ENCODE measurements around the gene MAGIX. TPM values are rescaled to one million over a fixed set of nuclear protein-coding genes. Genes with fewer than 3 reads are reported as not detected.

Gene MAGIX
- 3.5 and 6.1 TPM in 2 replicates for total RNA-seq (2014; rRNA removed; shearing (Covaris generic))

DNA sequence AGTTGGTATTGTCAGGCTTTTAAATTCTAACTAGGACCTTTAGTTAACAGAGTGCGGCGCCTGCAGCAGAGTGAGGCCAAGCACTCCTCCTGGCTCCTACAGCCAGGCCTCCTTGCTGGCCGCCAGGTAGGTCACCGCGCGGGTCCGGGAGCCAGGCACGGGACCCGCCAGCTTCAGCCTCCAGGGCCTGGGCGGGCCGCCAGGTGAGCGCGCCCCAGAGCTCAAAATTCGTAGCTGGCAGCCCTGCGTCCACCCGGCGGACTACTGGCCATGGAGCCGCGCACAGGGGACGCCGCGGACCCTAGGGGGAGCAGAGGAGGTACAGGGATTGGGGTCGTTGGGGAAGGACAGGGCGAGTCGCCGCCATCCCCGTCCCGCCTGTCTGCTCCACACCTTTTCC, at the start of gene MAGIX:
MAGIX (plus strand) TSS at position 139 of the 400 bp plus-strand sequence; CDS start at position 271, 132 bp downstream.

DNA sequence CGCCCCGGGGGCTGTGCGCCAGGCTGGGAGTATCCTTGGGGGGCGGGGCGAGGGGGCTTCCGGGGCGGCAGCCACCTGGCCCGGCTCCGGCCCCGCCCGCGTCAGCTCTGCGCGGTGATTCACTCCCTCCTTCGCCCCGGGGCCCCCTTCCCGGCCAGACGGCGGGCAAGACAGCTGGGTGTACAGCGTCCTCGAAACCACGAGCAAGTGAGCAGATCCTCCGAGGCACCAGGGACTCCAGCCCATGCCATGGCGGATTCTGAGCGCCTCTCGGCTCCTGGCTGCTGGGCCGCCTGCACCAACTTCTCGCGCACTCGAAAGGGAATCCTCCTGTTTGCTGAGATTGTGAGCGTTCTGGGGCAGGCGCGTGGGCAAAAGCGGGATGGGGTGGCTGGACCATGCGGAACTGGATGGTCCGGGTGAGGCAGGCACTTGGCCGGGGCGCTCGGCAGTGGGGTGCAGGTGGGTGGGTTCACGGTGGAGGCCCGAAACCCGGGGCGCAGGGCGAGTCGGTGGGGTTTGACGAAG, 9.3 kb downstream of the MAGIX start, which contains the start of gene PLP2:
PLP2 (plus strand) TSS at position 147 of the 528 bp plus-strand sequence; CDS start at position 250, 103 bp downstream.

DNA sequence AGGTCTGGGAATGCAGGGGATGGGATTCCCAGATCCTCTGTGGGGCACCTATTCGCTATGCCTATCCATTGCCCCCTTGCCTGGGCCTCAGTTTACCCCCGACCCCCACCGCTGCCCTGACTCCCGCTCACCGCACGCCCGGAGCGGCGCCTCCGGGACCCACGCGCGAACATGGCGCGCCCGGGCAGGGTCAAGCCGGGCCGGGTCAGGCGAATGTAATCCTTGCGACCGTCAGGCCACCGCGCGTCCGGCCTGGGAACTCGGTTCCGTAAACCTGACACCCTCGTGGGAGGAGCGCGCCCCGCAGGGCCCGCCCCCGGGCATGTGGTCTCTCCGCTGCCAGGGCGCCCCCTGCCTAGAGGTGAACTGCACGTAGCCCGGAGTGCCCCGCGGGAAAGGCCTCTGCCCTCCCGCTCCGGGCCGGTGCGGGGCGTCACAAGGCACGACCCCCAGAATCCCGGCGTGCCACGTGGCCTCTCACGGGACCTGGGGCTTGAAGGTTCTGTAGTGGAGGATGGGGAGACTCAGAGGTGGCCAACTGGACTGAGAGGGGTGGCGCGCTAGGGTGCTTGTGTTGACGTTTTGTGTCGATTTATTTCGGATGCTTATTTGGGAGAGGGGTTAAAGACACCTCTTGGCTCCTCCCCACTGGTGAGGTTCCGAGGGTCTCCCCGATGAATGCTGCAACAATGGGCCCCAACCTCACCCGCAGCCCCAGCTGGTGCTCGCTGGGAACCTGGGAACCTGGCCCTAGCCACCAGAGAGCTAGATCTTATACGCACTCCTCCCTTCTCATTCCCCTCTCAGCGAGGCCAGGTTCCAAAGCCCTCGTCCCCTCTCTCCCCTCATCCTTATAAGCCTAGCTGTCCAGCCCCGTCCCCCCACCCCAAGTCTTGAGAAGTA, 23.8 kb downstream of the MAGIX start, which contains the start of gene PRICKLE3:
PRICKLE3 (minus strand) TSS at position 249 of the 903 bp plus-strand sequence; CDS start at position 173, 76 bp downstream.

DNA sequence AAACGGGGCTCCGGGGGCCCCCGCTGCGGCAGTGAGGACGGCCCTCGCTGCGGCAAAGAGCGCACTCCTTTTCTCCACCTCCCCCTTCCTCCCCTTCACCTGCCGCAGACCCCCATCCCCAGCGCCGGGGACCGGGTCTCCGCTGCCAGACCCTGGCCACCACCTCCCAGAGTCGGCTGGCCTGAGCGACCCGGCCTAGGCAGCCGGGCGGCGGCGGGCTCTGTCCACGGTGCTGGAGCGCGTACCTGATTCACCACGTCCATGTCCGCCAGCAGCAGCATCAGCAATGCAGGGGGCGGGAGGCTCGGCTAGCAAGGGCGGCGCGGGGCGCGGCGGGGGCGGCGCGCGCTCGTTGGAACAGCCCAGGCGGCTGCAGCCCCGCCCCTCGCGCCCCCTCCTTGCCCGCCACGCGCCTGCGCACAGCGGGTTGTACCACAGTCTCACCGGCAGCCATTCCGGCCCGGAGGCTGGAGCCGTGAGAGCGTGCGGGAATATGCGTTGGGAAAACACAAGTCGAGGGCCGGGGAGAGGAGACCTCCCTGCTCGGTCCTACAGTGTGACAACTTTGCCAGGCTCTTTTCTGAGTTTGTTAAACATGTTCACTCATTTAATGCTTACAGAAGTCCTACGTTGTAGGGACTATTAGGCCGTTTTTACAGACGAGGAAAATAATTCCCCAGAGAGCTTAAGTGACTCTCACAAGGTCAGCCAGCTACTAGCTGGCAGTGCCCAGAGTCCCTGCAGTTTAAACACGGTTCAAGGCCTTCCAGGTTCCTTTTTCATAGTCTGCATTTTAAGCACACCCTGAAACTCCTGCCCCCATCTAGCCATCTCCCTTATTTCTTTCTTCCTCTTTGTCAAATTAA, 37.6 kb downstream of the MAGIX start, which contains the start of gene SYP:
SYP (minus strand) TSS at position 288 of the 866 bp plus-strand sequence; CDS start at position 281, 7 bp downstream.

Small RNAs within 50 kb of the gene (small RNA-seq; reads per million reads assigned to genes)
- gene RN7SL262P = not detected

Other genes with a start within 250 kb of the MAGIX start
- 16.0 and 21.2 TPM in 2 replicates for gene PIM2, start 243.7 kb upstream of the MAGIX start, total RNA-seq (2014; rRNA removed; shearing (Covaris generic))
- gene OTUD5, start 205.2 kb upstream of the MAGIX start, total RNA-seq (2014; rRNA removed; shearing (Covaris generic)) = 54.6 and 60.1 TPM in 2 replicates
- gene KCND1, start 190.9 kb upstream of the MAGIX start, total RNA-seq (2014; rRNA removed; shearing (Covaris generic)) = 0.30 and 0.96 TPM in 2 replicates
- 44.3 and 49.3 TPM in 2 replicates for gene GRIPAP1, start 160.5 kb upstream of the MAGIX start, total RNA-seq (2014; rRNA removed; shearing (Covaris generic))
- 41.4 and 48.1 TPM in 2 replicates for gene TFE3, start 119.4 kb upstream of the MAGIX start, total RNA-seq (2014; rRNA removed; shearing (Covaris generic))
- gene CCDC120, start 103.8 kb upstream of the MAGIX start, total RNA-seq (2014; rRNA removed; shearing (Covaris generic)) = 0.48 and 0.83 TPM in 2 replicates
- gene PRAF2, start 88.8 kb upstream of the MAGIX start, total RNA-seq (2014; rRNA removed; shearing (Covaris generic)) = 17.2 and 19.5 TPM in 2 replicates
- 132 and 139 TPM in 2 replicates for gene WDR45, start 82.9 kb upstream of the MAGIX start, total RNA-seq (2014; rRNA removed; shearing (Covaris generic))
- 44.0 and 46.9 TPM in 2 replicates for gene GPKOW, start 39.0 kb upstream of the MAGIX start, total RNA-seq (2014; rRNA removed; shearing (Covaris generic))
- gene PLP2, start 9.1 kb downstream of the MAGIX start, total RNA-seq (2014; rRNA removed; shearing (Covaris generic)) = 54.4 and 77.3 TPM in 2 replicates
- gene PRICKLE3, start 23.6 kb downstream of the MAGIX start, total RNA-seq (2014; rRNA removed; shearing (Covaris generic)) = 9.5 and 10.4 TPM in 2 replicates
- gene SYP, start 37.4 kb downstream of the MAGIX start, total RNA-seq (2014; rRNA removed; shearing (Covaris generic)) = 2.2 and 2.3 TPM in 2 replicates
- not detected in 2 replicates for gene CACNA1F, start 70.6 kb downstream of the MAGIX start, total RNA-seq (2014; rRNA removed; shearing (Covaris generic))
- 13.1 and 15.9 TPM in 2 replicates for gene CCDC22, start 72.7 kb downstream of the MAGIX start, total RNA-seq (2014; rRNA removed; shearing (Covaris generic))
- gene FOXP3, start 102.0 kb downstream of the MAGIX start, total RNA-seq (2014; rRNA removed; shearing (Covaris generic)) = not detected in 2 replicates
- gene PPP1R3F, start 107.0 kb downstream of the MAGIX start, total RNA-seq (2014; rRNA removed; shearing (Covaris generic)) = 1.9 TPM in 2 replicates
- not detected in 2 replicates for gene GAGE10, start 140.9 kb downstream of the MAGIX start, total RNA-seq (2014; rRNA removed; shearing (Covaris generic))
- 0.57 and 12.5 TPM in 2 replicates for gene GAGE12J, start 159.3 kb downstream of the MAGIX start, total RNA-seq (2014; rRNA removed; shearing (Covaris generic))
- gene GAGE13, start 168.8 kb downstream of the MAGIX start, total RNA-seq (2014; rRNA removed; shearing (Covaris generic)) = 1.2 and 9.5 TPM in 2 replicates

Data from A375 (cell line).